H9 (cell line): ENCODE measurements around the gene TNKS1BP1. TPM values are rescaled to one million over a fixed set of nuclear protein-coding genes. Genes with fewer than 3 reads are reported as not detected.

Experiments
- DNase-seq: peaks from one replicate; pipeline ENCODE4 v3.0.0-alpha.2; 2017
- H2AFZ ChIP-seq: one replicate; pipeline ENCODE4 v1.6.1; 2013; ENCODE audit warnings: mild to moderate bottlenecking, low read length, control low read depth, moderate library complexity
- H2AK5ac ChIP-seq: 2 replicates; pipeline ENCODE4 v1.6.1; 2013; ENCODE audit warnings: low read length, control low read depth, mixed read lengths; ENCODE audit not compliant: insufficient read length
- H2BK120ac ChIP-seq: one replicate; pipeline ENCODE4 v1.6.1; 2013; ENCODE audit warnings: low read depth, mild to moderate bottlenecking, low read length, control low read depth, inconsistent platforms; ENCODE audit not compliant: poor library complexity, severe bottlenecking
- H2BK12ac ChIP-seq: 2 replicates; pipeline ENCODE4 v1.6.1; 2013; ENCODE audit warnings: low read length, control low read depth, mixed read lengths, low read depth; ENCODE audit not compliant: insufficient read length
- H2BK15ac ChIP-seq: 2 replicates; pipeline ENCODE4 v1.6.1; 2013; ENCODE audit warnings: low read depth, low read length, control low read depth
- H2BK20ac ChIP-seq: one replicate; pipeline ENCODE4 v1.6.1; 2013; ENCODE audit warnings: low read depth, mild to moderate bottlenecking, low read length, control low read depth, inconsistent platforms; ENCODE audit not compliant: poor library complexity, severe bottlenecking
- H2BK5ac ChIP-seq: 2 replicates; pipeline ENCODE4 v1.6.1; 2013; ENCODE audit warnings: low read length, control low read depth, mixed read lengths; ENCODE audit not compliant: insufficient read length
- H3K14ac ChIP-seq: 2 replicates; pipeline ENCODE4 v1.6.1; 2013; ENCODE audit warnings: low read length, control low read depth; ENCODE audit not compliant: insufficient read depth
- H3K18ac ChIP-seq: 2 replicates; pipeline ENCODE4 v1.6.1; 2013; ENCODE audit warnings: low read depth, mild to moderate bottlenecking, mixed read lengths, low read length, control low read depth; ENCODE audit not compliant: insufficient read length
- H3K23ac ChIP-seq: 2 replicates; pipeline ENCODE4 v1.6.1; 2013; ENCODE audit warnings: low read length, control low read depth, mixed read lengths, low read depth; ENCODE audit not compliant: insufficient read length
- H3K23me2 ChIP-seq: 2 replicates; pipeline ENCODE4 v1.6.1; 2013; ENCODE audit warnings: low read depth, mild to moderate bottlenecking, mixed read lengths, low read length, control low read depth; ENCODE audit not compliant: insufficient read length, poor library complexity, severe bottlenecking
- H3K27ac ChIP-seq: 2 replicates; pipeline ENCODE4 v1.5.1; 2013; ENCODE audit warnings: low read length, control low read depth, mixed read lengths, low read depth; ENCODE audit not compliant: insufficient read length
- H3K27me3 ChIP-seq: 2 replicates; pipeline ENCODE4 v1.6.1; 2013; ENCODE audit warnings: low read length, control low read depth, inconsistent platforms; ENCODE audit not compliant: insufficient read depth
- H3K4ac ChIP-seq: 2 replicates; pipeline ENCODE4 v1.6.1; 2013; ENCODE audit warnings: low read depth, mild to moderate bottlenecking, control low read depth, inconsistent platforms, low read length, moderate library complexity
- H3K4me1 ChIP-seq: 2 replicates; pipeline ENCODE4 v1.6.1; 2013; ENCODE audit warnings: low read length, control low read depth, inconsistent platforms; ENCODE audit not compliant: insufficient read depth
- H3K4me2 ChIP-seq: 2 replicates; pipeline ENCODE4 v1.6.1; 2013; ENCODE audit warnings: low read length, control low read depth, mixed read lengths; ENCODE audit not compliant: insufficient read length, insufficient read depth
- H3K56ac ChIP-seq: 2 replicates; pipeline ENCODE4 v1.6.1; 2013; ENCODE audit warnings: low read depth, mild to moderate bottlenecking, mixed read lengths, low read length, control low read depth; ENCODE audit not compliant: insufficient read length
- H3K79me1 ChIP-seq: 2 replicates; pipeline ENCODE4 v1.6.1; 2013; ENCODE audit warnings: low read depth, mild to moderate bottlenecking, moderate library complexity, low read length, control low read depth, inconsistent platforms; ENCODE audit not compliant: insufficient read depth, poor library complexity, severe bottlenecking
- H3K79me2 ChIP-seq: 2 replicates; pipeline ENCODE4 v1.6.1; 2013; ENCODE audit warnings: low read length, control low read depth, inconsistent platforms; ENCODE audit not compliant: insufficient read depth
- H3K9ac ChIP-seq: 2 replicates; pipeline ENCODE4 v1.6.1; 2013; ENCODE audit warnings: low read length, control low read depth, mixed read lengths; ENCODE audit not compliant: insufficient read length; ENCODE audit errors: extremely low read depth
- H3K9me3 ChIP-seq: one replicate; pipeline ENCODE4 v1.6.1; 2013; ENCODE audit warnings: low read depth, low read length, inconsistent platforms; ENCODE audit not compliant: control insufficient read depth
- H3T11ph ChIP-seq: one replicate; pipeline ENCODE4 v1.6.1; 2013; ENCODE audit warnings: mild to moderate bottlenecking, low read length, control low read depth, inconsistent platforms
- H4K20me1 ChIP-seq: one replicate; pipeline ENCODE4 v1.6.1; 2013; ENCODE audit not compliant: control insufficient read depth, insufficient read length, insufficient read depth
- H4K5ac ChIP-seq: 2 replicates; pipeline ENCODE4 v1.6.1; 2013; ENCODE audit warnings: low read depth, mild to moderate bottlenecking, mixed read lengths, low read length, control low read depth; ENCODE audit not compliant: insufficient read length
- H4K8ac ChIP-seq: replicated peaks from 2 replicates; pipeline ENCODE4 v1.6.1; 2013; ENCODE audit warnings: low read length, control low read depth, mixed read lengths, low read depth; ENCODE audit not compliant: insufficient read length
- H4K91ac ChIP-seq: 2 replicates; pipeline ENCODE4 v1.6.1; 2013; ENCODE audit warnings: low read depth, mild to moderate bottlenecking, moderate library complexity, mixed read lengths, low read length, control low read depth; ENCODE audit not compliant: insufficient read length
- H3K27ac Mint-ChIP-seq, 3 experiments: 2 replicates in 2 of 3; 3 replicates in 1 of 3; pipeline ENCODE4 v1.8.0; 2020 to 2021; ENCODE audit warnings: mixed read lengths in 3 of 3, mild to moderate bottlenecking in 1 of 3, moderate library complexity in 1 of 3
- H3K27me3 Mint-ChIP-seq: 2 replicates; pipeline ENCODE4 v1.8.0; 2021; ENCODE audit warnings: low read depth, mild to moderate bottlenecking, moderate library complexity, mixed read lengths
- H3K36me3 Mint-ChIP-seq, 3 experiments: 2 replicates in 2 of 3; 3 replicates in 1 of 3; pipeline ENCODE4 v1.8.0; 2020 to 2021; ENCODE audit warnings: low read depth in 3 of 3, mixed read lengths in 3 of 3; ENCODE audit not compliant: insufficient read depth in 1 of 3
- H3K4me1 Mint-ChIP-seq, 2 experiments: 2 replicates each; pipeline ENCODE4 v1.8.0; 2020; ENCODE audit warnings: mixed read lengths in 2 of 2
- H3K4me3 Mint-ChIP-seq, 2 experiments: 2 replicates in 1 of 2; 3 replicates in 1 of 2; pipeline ENCODE4 v1.8.0; 2020 to 2021; ENCODE audit warnings: mild to moderate bottlenecking in 2 of 2, mixed read lengths in 2 of 2, moderate library complexity in 1 of 2
- H3K9me3 Mint-ChIP-seq, 2 experiments: 2 replicates in 1 of 2; 3 replicates in 1 of 2; pipeline ENCODE4 v1.8.0; 2020; ENCODE audit warnings: mild to moderate bottlenecking in 2 of 2, mixed read lengths in 2 of 2, moderate library complexity in 1 of 2
- WGBS: extraction: QIAGEN DNeasy Blood & Tissue Kit; methylation state at CpG from one replicate; pipeline ENCODE4 v1.1.7; 2013; ENCODE audit warnings: missing lambda C conversion rate, low lambda C conversion rate, mixed read lengths; ENCODE audit not compliant: insufficient read length; ENCODE audit errors: extremely low coverage; 5-methylcytosine and 5-hydroxymethylcytosine counted together
- total RNA-seq: library from RNA; stranded (reverse); gene quantifications from 2 replicates; pipeline ENCODE4 v1.2.1, GENCODE V29; 2021
- TF ChIP-seq, protein P1 (sequence below): fragments of 200-600 bp; sonication (generic); conservative IDR thresholded peaks from 3 replicates; pipeline ENCODE4 v1.8.0; 2021; ENCODE audit warnings: antibody characterized with exemption, mild to moderate bottlenecking

Gene TNKS1BP1
- total RNA-seq, 1 experiment from 2014 or later = 130 TPM

- H4K5ac ChIP-seq = no peak overlapping the region
- H3K4ac ChIP-seq = no peak overlapping the region
- H3K9me3 ChIP-seq = no peaks in the 10 kb centered on the region
- Mint-ChIP-seq H3K9me3 (no peaks in the 10 kb centered on the region), H3K27me3 (peaks cover 33% of the 10 kb centered on the region), H3K27ac (no peak overlapping the region), H3K36me3 (no peaks in the 10 kb centered on the region), H3K4me1 (peaks cover 46 to 58% of the 10 kb centered on the region in 2 experiments), H3K4me3 (peak overlapping the region in 1 of 2 experiments; percentile 12; a peak in 2 of 5 replicates)
- no peaks in the 10 kb centered on the region for H3K27me3 ChIP-seq
- TF ChIP-seq, protein P1, sequence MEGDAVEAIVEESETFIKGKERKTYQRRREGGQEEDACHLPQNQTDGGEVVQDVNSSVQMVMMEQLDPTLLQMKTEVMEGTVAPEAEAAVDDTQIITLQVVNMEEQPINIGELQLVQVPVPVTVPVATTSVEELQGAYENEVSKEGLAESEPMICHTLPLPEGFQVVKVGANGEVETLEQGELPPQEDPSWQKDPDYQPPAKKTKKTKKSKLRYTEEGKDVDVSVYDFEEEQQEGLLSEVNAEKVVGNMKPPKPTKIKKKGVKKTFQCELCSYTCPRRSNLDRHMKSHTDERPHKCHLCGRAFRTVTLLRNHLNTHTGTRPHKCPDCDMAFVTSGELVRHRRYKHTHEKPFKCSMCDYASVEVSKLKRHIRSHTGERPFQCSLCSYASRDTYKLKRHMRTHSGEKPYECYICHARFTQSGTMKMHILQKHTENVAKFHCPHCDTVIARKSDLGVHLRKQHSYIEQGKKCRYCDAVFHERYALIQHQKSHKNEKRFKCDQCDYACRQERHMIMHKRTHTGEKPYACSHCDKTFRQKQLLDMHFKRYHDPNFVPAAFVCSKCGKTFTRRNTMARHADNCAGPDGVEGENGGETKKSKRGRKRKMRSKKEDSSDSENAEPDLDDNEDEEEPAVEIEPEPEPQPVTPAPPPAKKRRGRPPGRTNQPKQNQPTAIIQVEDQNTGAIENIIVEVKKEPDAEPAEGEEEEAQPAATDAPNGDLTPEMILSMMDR = no peak
- no peak overlapping the region for H3K14ac ChIP-seq
- no peak overlapping the region for H4K8ac ChIP-seq
- H4K20me1 ChIP-seq = no peaks in the 10 kb centered on the region
- no peak overlapping the region for H2BK12ac ChIP-seq
- no peak overlapping the region for H2BK5ac ChIP-seq
- no peak overlapping the region for H3K23ac ChIP-seq
- no peaks in the 10 kb centered on the region for H3K79me2 ChIP-seq
- H3T11ph ChIP-seq = no peak overlapping the region
- H2AK5ac ChIP-seq = no peak overlapping the region
- no peak overlapping the region for H3K18ac ChIP-seq
- no CpG with 5 or more reads among the region's 11 CpGs for WGBS
- H3K27ac ChIP-seq = no peak overlapping the region
- no peak overlapping the region for H2BK120ac ChIP-seq
- no peak overlapping the region for H2AFZ ChIP-seq
- H3K79me1 ChIP-seq = no peaks in the 10 kb centered on the region
- H3K9ac ChIP-seq = no peak overlapping the region
- no peak overlapping the region for H2BK15ac ChIP-seq
- no peak overlapping the region for H3K4me2 ChIP-seq
- H3K4me1 ChIP-seq = 0 out of 2 replicates have a peak, but pooled peaks cover 3% of the 10 kb centered on the region
- no peak overlapping the region for H2BK20ac ChIP-seq
- no peak overlapping the region for H3K56ac ChIP-seq
- DNase-seq = no peak
- H3K23me2 ChIP-seq = no peaks in the 10 kb centered on the region
- no peak overlapping the region for H4K91ac ChIP-seq
These were observed 17.9 kb upstream of the TNKS1BP1 start for GRCh38 chr11:57342702-57343101.
